Gastrocnemius medialis (tissue), 4 donors: ENCODE results near the gene NIPSNAP3A.

Experiments
- CTCF ChIP-seq, 5 experiments: fragments of 450-650 bp in 3 of 5; fragments of 200-600 bp in 2 of 5; sonication (generic) in 2 of 5; IDR thresholded peaks in 4 of 5; conservative IDR thresholded peaks in 1 of 5; 1 replicate in 4 of 5; 2 replicates in 1 of 5; pipeline ENCODE4 v1.5.1; 2016 to 2019; ENCODE audit warnings: antibody characterized with exemption in 5 of 5, mild to moderate bottlenecking in 3 of 5, moderate library complexity in 3 of 5
- POLR2A ChIP-seq, 2 donors: fragments of 450-650 bp; IDR thresholded peaks; one replicate each; pipeline ENCODE4 v1.6.1; 2017; ENCODE audit warnings: antibody characterized with exemption in 2 of 2, mild to moderate bottlenecking in 2 of 2, moderate library complexity in 2 of 2

- no peak for TF ChIP-seq CTCF (IDR thresholded peaks at IDR 0.05 in 4 of 5, conservative IDR thresholded peaks at IDR 0.05 in 1 of 5)
- no peak for TF ChIP-seq POLR2A (IDR thresholded peaks at IDR 0.05)
Measured at GRCh38 chr9:104802906-104803305, 55.4 kb downstream of the NIPSNAP3A start.
